ENCODE data around the gene ZMYND11. TPM values are rescaled to one million over a fixed set of nuclear protein-coding genes. Genes with fewer than 3 reads are reported as not detected.

ZMYND11 gene
- polyA plus RNA-seq, 3 donors, result 7.0 to 11.8 (median 8.8) TPM

GRCh38 chr10:201328-201771 is 66.1 kb downstream of the ZMYND11 start:
- TF ChIP-seq CTCF (IDR thresholded peaks at IDR 0.05), result no peak
- H3K79me2 ChIP-seq (ENCODE audit: insufficient read depth, low read length), result no peaks in the 10 kb centered on the region
- H4K20me1 ChIP-seq (ENCODE audit: insufficient read depth, low read length), result no peaks in the 10 kb centered on the region
- no peaks in the 10 kb centered on the region for H3K9me3 Mint-ChIP-seq
- intact Hi-C loops (cut with micrococcal nuclease), result no loop called here
- no peak overlapping the region for H3K9ac ChIP-seq (ENCODE audit: insufficient read depth, low read length, poor library complexity, severe bottlenecking)
- H3K9me3 ChIP-seq (replicated peaks in 1 of 2; ENCODE audit: control insufficient read depth in 1 of 2, insufficient read depth in 1 of 2, low read length in 2 of 2), result no peaks in the 10 kb centered on the region
- H3K4me2 ChIP-seq (replicated peaks; ENCODE audit: extremely low read depth, low read length, poor library complexity, severe bottlenecking), result no peak overlapping the region
- peaks cover 4 to 5% of the 10 kb centered on the region in 2 donors for H3K36me3 Mint-ChIP-seq
- no peak overlapping the region for H3K4me3 ChIP-seq (replicated peaks in 1 of 3; ENCODE audit: low read depth in 2 of 3, low read length in 3 of 3)
- peaks cover 4% of the 10 kb centered on the region for H3K4me1 Mint-ChIP-seq
- no peak overlapping the region for H3K4me3 Mint-ChIP-seq
- 100% methylated on average over 2 of the region's 6 CpGs for WGBS (ENCODE audit: insufficient coverage)
- H3K4me1 ChIP-seq (ENCODE audit: control insufficient read depth in 1 of 2, insufficient read depth in 2 of 2, low read length in 2 of 2), result no peaks in the 10 kb centered on the region
- H3K27me3 ChIP-seq (ENCODE audit: control insufficient read depth in 2 of 2, insufficient read depth in 2 of 2, low read length in 2 of 2), result no peaks in the 10 kb centered on the region
- no peak overlapping the region for H3K27ac ChIP-seq (ENCODE audit: low read depth in 1 of 2, low read length in 2 of 2)
- no peaks in the 10 kb centered on the region for H3K36me3 ChIP-seq (replicated peaks in 1 of 2; ENCODE audit: control insufficient read depth in 1 of 2, insufficient read depth in 2 of 2, low read length in 2 of 2)
- H2AFZ ChIP-seq (ENCODE audit: insufficient read depth, low read depth, low read length, poor library complexity, severe bottlenecking), result no peak overlapping the region
- H3K27ac Mint-ChIP-seq, result no peak overlapping the region
- DNase-seq, result no peak
- no peaks in the 10 kb centered on the region for H3K27me3 Mint-ChIP-seq (ENCODE audit: low read depth in 3 of 3)

- no CpG with 5 or more reads among the region's 4 CpGs for WGBS (ENCODE audit: insufficient coverage)
- Histone ChIP-seq H3K4me2 (replicated peaks; ENCODE audit: extremely low read depth, low read length, poor library complexity, severe bottlenecking) (no peak overlapping the region), H3K27ac (ENCODE audit: low read depth in 1 of 2, low read length in 2 of 2) (no peak overlapping the region), H3K9ac (ENCODE audit: insufficient read depth, low read length, poor library complexity, severe bottlenecking) (no peak overlapping the region), H3K36me3 (replicated peaks in 1 of 2; ENCODE audit: control insufficient read depth in 1 of 2, insufficient read depth in 2 of 2, low read length in 2 of 2) (peaks cover 0 to 6% of the 10 kb centered on the region in 2 donors), H4K20me1 (ENCODE audit: insufficient read depth, low read length) (no peaks in the 10 kb centered on the region), H3K4me3 (replicated peaks in 1 of 3; ENCODE audit: low read depth in 2 of 3, low read length in 3 of 3) (no peak overlapping the region), H3K9me3 (replicated peaks in 1 of 2; ENCODE audit: control insufficient read depth in 1 of 2, insufficient read depth in 1 of 2, low read length in 2 of 2) (no peaks in the 10 kb centered on the region), H3K4me1 (ENCODE audit: control insufficient read depth in 1 of 2, insufficient read depth in 2 of 2, low read length in 2 of 2) (no peaks in the 10 kb centered on the region), H3K79me2 (ENCODE audit: insufficient read depth, low read length) (no peaks in the 10 kb centered on the region), H3K27me3 (ENCODE audit: control insufficient read depth in 2 of 2, insufficient read depth in 2 of 2, low read length in 2 of 2) (no peaks in the 10 kb centered on the region), H2AFZ (ENCODE audit: insufficient read depth, low read depth, low read length, poor library complexity, severe bottlenecking) (no peak overlapping the region)
- TF ChIP-seq CTCF (IDR thresholded peaks at IDR 0.05), result no peak
- Mint-ChIP-seq H3K9me3 (peaks cover 0 to 3% (median 0%) of the 10 kb centered on the region in 7 donors), H3K4me3 (no peak overlapping the region), H3K36me3 (peaks cover 20 to 23% of the 10 kb centered on the region in 2 donors), H3K4me1 (no peaks in the 10 kb centered on the region), H3K27me3 (ENCODE audit: low read depth in 3 of 3) (no peaks in the 10 kb centered on the region), H3K27ac (no peak overlapping the region)
- DNase-seq, result no peak
- intact Hi-C loops (cut with micrococcal nuclease), result no loop called here
Measured at GRCh38 chr10:208616-209015, 73.4 kb downstream of the ZMYND11 start.
